ENCODE measurements around the gene ITPR2.

Gene ITPR2

DNA sequence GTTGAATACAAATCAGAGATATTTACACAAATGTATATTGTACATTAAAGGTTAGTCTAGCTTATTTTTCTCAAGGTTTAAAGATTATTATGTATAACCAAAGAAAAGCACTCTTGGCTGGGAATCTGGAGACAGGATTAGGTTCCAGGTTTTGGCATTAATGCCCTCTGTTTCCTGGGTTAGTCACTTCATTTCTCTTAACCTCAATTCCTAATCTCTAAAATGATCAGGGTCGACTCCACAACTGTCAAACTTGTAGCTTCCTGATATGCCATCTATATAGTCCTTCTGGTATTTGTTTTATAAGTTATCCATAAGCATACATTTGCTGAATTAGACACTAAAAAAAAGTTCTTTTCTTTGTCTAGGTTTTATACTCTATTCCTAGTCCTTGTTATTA lies 2.6 kb downstream of the ITPR2 start:
- H3K9me2 ChIP-seq (replicated peaks; ENCODE audit: insufficient read depth, low read length), result no peaks in the 10 kb centered on the region
- peaks cover 70% of the 10 kb centered on the region for H3K79me2 ChIP-seq (ENCODE audit: low read length)
- H3K9ac ChIP-seq (ENCODE audit: low read length), result no peak overlapping the region
- no peaks in the 10 kb centered on the region for H4K20me1 ChIP-seq (ENCODE audit: insufficient read depth, low read length)
- H3K9me3 ChIP-seq (replicated peaks; ENCODE audit: insufficient read depth, low read length), result no peaks in the 10 kb centered on the region
- H3K27me3 ChIP-seq (replicated peaks; ENCODE audit: insufficient read depth, low read length), result no peaks in the 10 kb centered on the region
- no peak overlapping the region for H3K27ac ChIP-seq (ENCODE audit: low read length)
- H3K36me3 ChIP-seq (replicated peaks; ENCODE audit: insufficient read depth, low read length), result no peaks in the 10 kb centered on the region
- peaks cover 14% of the 10 kb centered on the region for H3K4me1 ChIP-seq (ENCODE audit: low read length)
- TF ChIP-seq EZH2 (optimal IDR thresholded peaks at IDR 0.05; ENCODE audit: low read depth, low read length), result no peak
- no peak for TF ChIP-seq EZH2phosphoT487 (IDR thresholded peaks at IDR 0.05; ENCODE audit: low read length)
- no peak for TF ChIP-seq CTCF (IDR thresholded peaks at IDR 0.05; ENCODE audit: low read length)
- H3K4me2 ChIP-seq (ENCODE audit: low read depth, low read length), result peak overlapping the region; percentile 72; the same call in 1 of the 2 replicates
- no peak overlapping the region for H2AFZ ChIP-seq (ENCODE audit: low read length)
- H3K4me3 ChIP-seq (ENCODE audit: low read length), result no peak overlapping the region; the same call in 1 of the 2 replicates
- H3F3A ChIP-seq (ENCODE audit: insufficient read depth, low read length), result peaks cover 24% of the 10 kb centered on the region
- DNase-seq, result no peak

DNA sequence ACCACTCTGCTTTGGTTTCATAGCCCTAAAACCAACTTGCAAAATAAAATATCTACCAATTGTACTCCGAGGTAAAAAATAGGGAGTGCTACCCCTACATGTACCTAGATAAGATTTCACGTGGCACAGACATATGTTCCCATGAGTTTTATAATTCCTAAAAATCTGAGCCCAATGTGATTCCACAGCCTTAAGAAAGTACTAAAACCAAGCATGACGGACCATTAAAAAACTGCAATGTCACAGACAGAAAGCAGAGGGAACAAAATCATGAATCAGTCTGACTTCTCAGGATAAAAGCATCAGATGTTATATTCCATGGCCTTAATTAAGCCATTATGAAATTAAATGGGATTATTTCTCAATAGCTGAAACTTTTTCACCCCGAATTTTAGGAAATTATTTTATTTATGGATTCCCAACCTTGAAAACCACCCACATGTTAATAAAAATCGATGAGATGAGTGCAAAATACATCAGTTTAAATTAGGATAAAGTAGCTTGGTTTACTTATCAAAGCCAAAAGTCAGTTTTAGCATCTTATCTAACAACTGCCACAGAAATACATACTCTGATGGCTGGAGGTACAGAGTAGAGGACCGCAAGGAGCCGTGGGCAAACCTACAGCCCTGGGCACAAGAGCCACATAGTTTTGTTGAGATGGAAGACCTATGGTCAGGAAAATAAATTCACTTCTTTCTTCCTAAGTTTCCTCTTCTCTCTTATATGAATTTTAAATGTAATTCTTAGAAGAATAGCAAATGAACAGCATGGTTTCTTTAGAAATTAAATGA lies 4.5 kb downstream of the ITPR2 start:
- Histone ChIP-seq H2AFZ (ENCODE audit: low read length) (no peak overlapping the region), H3K9me3 (replicated peaks; ENCODE audit: insufficient read depth, low read length) (no peaks in the 10 kb centered on the region), H3K4me2 (ENCODE audit: low read depth, low read length) (no peak overlapping the region), H3F3A (ENCODE audit: insufficient read depth, low read length) (peaks cover 15% of the 10 kb centered on the region), H3K27ac (ENCODE audit: low read length) (no peak overlapping the region), H3K27me3 (replicated peaks; ENCODE audit: insufficient read depth, low read length) (no peaks in the 10 kb centered on the region), H3K9ac (ENCODE audit: low read length) (no peak overlapping the region), H3K79me2 (ENCODE audit: low read length) (peaks cover 87% of the 10 kb centered on the region), H3K9me2 (replicated peaks; ENCODE audit: insufficient read depth, low read length) (no peaks in the 10 kb centered on the region), H3K4me3 (ENCODE audit: low read length) (no peak overlapping the region), H3K36me3 (replicated peaks; ENCODE audit: insufficient read depth, low read length) (no peaks in the 10 kb centered on the region), H4K20me1 (ENCODE audit: insufficient read depth, low read length) (no peaks in the 10 kb centered on the region), H3K4me1 (ENCODE audit: low read length) (peaks cover 10% of the 10 kb centered on the region)
- no peak for DNase-seq
- TF ChIP-seq CTCF (IDR thresholded peaks at IDR 0.05; ENCODE audit: low read length) (no peak), EZH2phosphoT487 (IDR thresholded peaks at IDR 0.05; ENCODE audit: low read length) (no peak), EZH2 (optimal IDR thresholded peaks at IDR 0.05; ENCODE audit: low read depth, low read length) (no peak)

DNA sequence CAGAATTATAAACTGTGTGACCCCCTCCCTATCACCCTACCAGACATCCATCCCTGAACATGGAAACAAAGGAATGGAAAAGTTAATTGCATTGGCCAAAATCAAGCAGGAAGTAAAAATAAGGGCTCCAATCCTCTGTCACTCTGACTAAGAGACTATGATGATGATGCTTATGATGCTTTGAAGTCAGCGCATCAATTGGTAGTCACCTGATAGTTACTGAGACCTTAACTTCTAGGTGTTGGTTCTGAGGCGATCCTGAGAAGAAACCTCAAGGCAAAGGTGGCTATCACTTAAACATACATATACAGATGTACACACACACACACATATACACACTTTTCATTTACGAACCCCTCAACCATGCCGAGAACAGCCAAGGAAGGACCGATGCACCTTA lies 6.6 kb downstream of the ITPR2 start:
- no peak for DNase-seq
- H3K4me1 ChIP-seq (ENCODE audit: low read length), result peaks cover 10% of the 10 kb centered on the region

More for the DNA sequence above, 6.6 kb downstream of the ITPR2 start:
- Histone ChIP-seq H3K4me2 (ENCODE audit: low read depth, low read length) (no peak overlapping the region), H3K4me3 (ENCODE audit: low read length) (no peak overlapping the region), H3K9ac (ENCODE audit: low read length) (no peak overlapping the region), H3K9me3 (replicated peaks; ENCODE audit: insufficient read depth, low read length) (no peaks in the 10 kb centered on the region), H3K9me2 (replicated peaks; ENCODE audit: insufficient read depth, low read length) (no peaks in the 10 kb centered on the region), H3F3A (ENCODE audit: insufficient read depth, low read length) (no peaks in the 10 kb centered on the region), H4K20me1 (ENCODE audit: insufficient read depth, low read length) (no peaks in the 10 kb centered on the region), H3K36me3 (replicated peaks; ENCODE audit: insufficient read depth, low read length) (no peaks in the 10 kb centered on the region), H3K27me3 (replicated peaks; ENCODE audit: insufficient read depth, low read length) (no peaks in the 10 kb centered on the region), H3K79me2 (ENCODE audit: low read length) (peaks cover 97% of the 10 kb centered on the region), H2AFZ (ENCODE audit: low read length) (no peak overlapping the region), H3K27ac (ENCODE audit: low read length) (no peak overlapping the region)
- TF ChIP-seq EZH2phosphoT487 (IDR thresholded peaks at IDR 0.05; ENCODE audit: low read length) (no peak), EZH2 (optimal IDR thresholded peaks at IDR 0.05; ENCODE audit: low read depth, low read length) (no peak), CTCF (IDR thresholded peaks at IDR 0.05; ENCODE audit: low read length) (no peak)

Data from MM.1S (cell line).